ENCODE measurements around the gene SANBR. TPM values are rescaled to one million over a fixed set of nuclear protein-coding genes. Genes with fewer than 3 reads are reported as not detected.

Gene SANBR
- total and polyA plus RNA-seq, 2 of the 4 experiments (the other 2 are of a cell fraction) = 3.3 to 3.8 TPM

- Histone ChIP-seq H2AK5ac (ENCODE audit: low read depth, low read length) (peak overlapping the region; percentile 37), H3K18ac (ENCODE audit: low read depth, low read length) (no peak overlapping the region), H4K8ac (ENCODE audit: low read depth in 2 of 2, low read length in 2 of 2) (peak overlapping the region; percentile 88 to 97), H4K20me1 (ENCODE audit: insufficient read depth, low read length) (peaks cover 6% of the 10 kb centered on the region), H4K5ac (ENCODE audit: low read depth, low read length) (peak overlapping the region; percentile 72), H3K9me1 (ENCODE audit: insufficient read depth, low read length) (no peaks in the 10 kb centered on the region; the same call in 1 of the 2 replicates), H3K9ac (ENCODE audit: low read depth, low read length) (peak overlapping the region; percentile 76), H2AK9ac (replicated peaks; ENCODE audit: low read depth, low read length, poor library complexity) (peak overlapping the region; percentile 71), H3K27me3 (ENCODE audit: control insufficient read depth, insufficient read depth, low read length) (no peaks in the 10 kb centered on the region), H2BK120ac (ENCODE audit: low read depth, low read length) (peak overlapping the region; percentile 79; the same call in 1 of the 2 replicates), H3K14ac (replicated peaks; ENCODE audit: low read depth, low read length) (peak overlapping the region; percentile 65), H3K4me3 (ENCODE audit: insufficient read depth, low read depth, low read length) (peak overlapping the region; percentile 66), H3K4me2 (ENCODE audit: low read depth, low read length) (peak overlapping the region; percentile 83), H4K91ac (ENCODE audit: insufficient read depth, low read depth, low read length) (peak overlapping the region; percentile 97), H2BK20ac (ENCODE audit: low read depth, low read length) (no peak overlapping the region), H3K9me3 (ENCODE audit: control insufficient read depth, insufficient read depth, low read length) (no peaks in the 10 kb centered on the region), H2AFZ (replicated peaks; ENCODE audit: low read length, poor library complexity) (peak overlapping the region; percentile 95), H3K36me3 (ENCODE audit: control insufficient read depth, insufficient read depth, low read length) (peaks cover 4% of the 10 kb centered on the region; the same call in 1 of the 2 replicates), H3K56ac (ENCODE audit: extremely low read depth, insufficient read depth, low read length) (peak overlapping the region; percentile 92), H2BK5ac (ENCODE audit: low read depth, low read length, poor library complexity, severe bottlenecking) (peak overlapping the region; percentile 92), H2BK15ac (ENCODE audit: low read depth, low read length) (peak overlapping the region; percentile 90; the same call in 2 of the 3 replicates), H3K27ac (ENCODE audit: insufficient read depth, low read length) (peak overlapping the region; percentile 83), H3K4me1 (ENCODE audit: control insufficient read depth, insufficient read depth, low read length) (no peaks in the 10 kb centered on the region; the same call in 1 of the 2 replicates), H3K23ac (ENCODE audit: low read depth, low read length) (peak overlapping the region; percentile 89), H3K79me1 (ENCODE audit: low read depth in 1 of 2, low read length in 2 of 2) (peaks cover 6 to 25% of the 10 kb centered on the region in 2 experiments; a peak in 3 of 4 replicates), H3K4ac (ENCODE audit: low read depth, low read length) (peak overlapping the region; percentile 81)
- intact Hi-C loops (cut with micrococcal nuclease) (loop anchor here (2.0 kb wide), 1 partner anchor 134 kb away; no protein-coding TSS in a partner anchor), dilution Hi-C loops (cut with HindIII; ENCODE audit: low sequenced_read_pairs, unreplicated experiment) (no loop called here), in situ Hi-C loops (cut with MboI; ENCODE audit: low sequenced_read_pairs) (no loop called here)
- ChIA-PET CTCF (no interaction called here), POLR2A (ENCODE audit: unreplicated experiment) (no interaction called here)
- TF ChIP-seq FOS (IDR thresholded peaks at IDR 0.05; ENCODE audit: low read depth, low read length) (no peak), NFE2L2 (IDR thresholded peaks at IDR 0.05; ENCODE audit: low read depth, low read length) (no peak), CTCF (conservative IDR thresholded peaks at IDR 0.05; ENCODE audit: low read depth, low read length) (no peak), SMC3 (IDR thresholded peaks at IDR 0.05; ENCODE audit: low read depth, low read length) (no peak), RFX5 (IDR thresholded peaks at IDR 0.05; ENCODE audit: low read depth, low read length) (no peak), CEBPB (IDR thresholded peaks at IDR 0.05; ENCODE audit: low read depth, low read length) (no peak), MAFK (IDR thresholded peaks at IDR 0.05; ENCODE audit: low read depth, low read length) (no peak), MXI1 (IDR thresholded peaks at IDR 0.05; ENCODE audit: borderline replicate concordance, low read depth, low read length) (no peak), ELK1 (IDR thresholded peaks at IDR 0.05; ENCODE audit: borderline replicate concordance, low read depth, low read length) (no peak), CHD1 (IDR thresholded peaks at IDR 0.05; ENCODE audit: low read depth, low read length) (no peak), RAD21 (IDR thresholded peaks at IDR 0.05; ENCODE audit: low read length) (no peak)
- BruUV-seq (replicated peaks) = no TSS peak
- peak; percentile 1; the same call in 1 of the 2 replicates for ATAC-seq (ENCODE audit: low read depth)
- no CpG with 5 or more reads among the region's 16 CpGs for WGBS, 2 experiments (ENCODE audit: extremely low coverage in 2 of 2, insufficient read length in 1 of 2)
- DNase-seq = no peak
These were observed 49.2 kb upstream of the SANBR start for GRCh38 chr2:61016392-61017002.
